NK-92 (cell line): ENCODE data around the gene EMC9.

Source experiments
- DNase-seq: peaks from one replicate; lab custom pipeline; 2025; ENCODE audit not compliant: unreplicated experiment; lab: John Stamatoyannopoulos, UW

Gene EMC9

DNA sequence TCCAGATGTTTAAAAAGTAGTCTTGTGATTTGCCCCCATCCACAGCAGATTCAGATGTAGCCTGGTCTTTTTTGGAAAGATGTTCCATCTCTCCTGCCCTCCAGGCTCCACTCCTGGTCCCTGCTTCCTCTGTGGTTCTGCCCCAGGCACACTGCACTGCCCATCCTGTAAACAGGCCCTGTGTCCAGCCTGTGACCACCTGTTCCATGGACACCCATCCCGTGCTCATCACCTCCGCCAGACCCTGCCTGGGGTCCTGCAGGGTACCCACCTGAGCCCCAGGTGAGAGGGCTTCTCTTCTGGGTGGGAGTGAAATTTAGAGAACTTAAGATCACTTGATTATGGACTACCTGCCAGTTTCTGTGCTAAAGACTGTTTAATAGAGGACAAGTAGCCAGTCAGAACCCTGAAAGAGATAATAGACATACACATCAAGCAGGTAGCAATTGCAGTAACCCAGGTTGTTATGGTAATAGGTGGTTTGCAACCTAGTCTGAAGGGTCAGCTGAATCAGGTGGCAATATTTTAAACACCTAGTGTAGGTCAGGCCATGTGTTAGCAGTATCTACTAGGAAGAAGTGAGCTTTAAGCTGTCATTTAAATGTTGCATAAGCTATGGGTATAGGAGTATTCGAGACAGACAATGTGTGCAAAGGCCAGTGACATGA is 8.0 kb upstream of the EMC9 start:
- DNase-seq: no peak

DNA sequence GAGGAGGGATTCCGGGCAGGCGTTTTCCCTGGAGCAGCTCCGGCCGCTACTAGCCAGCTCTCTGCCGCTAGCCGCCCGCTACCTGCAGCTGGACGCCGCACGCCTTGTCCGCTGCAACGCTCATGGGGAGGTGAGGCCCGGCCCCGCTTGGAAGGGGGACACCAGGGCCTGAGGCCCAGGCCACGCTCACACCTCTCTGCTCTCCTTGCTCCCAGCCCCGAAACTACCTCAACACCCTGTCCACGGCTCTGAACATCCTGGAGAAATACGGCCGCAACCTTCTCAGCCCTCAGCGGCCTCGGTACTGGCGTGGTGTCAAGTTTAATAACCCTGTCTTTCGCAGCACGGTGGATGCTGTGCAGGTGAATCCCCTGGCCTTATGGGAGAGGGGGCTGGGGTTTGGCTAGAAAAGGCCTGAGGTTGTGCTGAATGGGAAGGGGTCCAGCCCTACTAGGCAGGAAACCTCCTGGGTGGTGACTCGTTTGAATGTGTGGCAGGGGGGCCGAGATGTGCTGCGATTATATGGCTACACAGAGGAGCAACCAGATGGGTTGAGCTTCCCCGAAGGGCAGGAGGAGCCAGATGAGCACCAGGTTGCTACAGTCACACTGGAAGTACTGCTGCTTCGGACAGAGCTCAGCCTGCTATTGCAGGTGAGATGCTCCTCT is 6.5 kb upstream of the EMC9 start:
- no peak for DNase-seq

GRCh38 chr14:24146978-24147760 is 5.8 kb upstream of the EMC9 start, which contains the start of gene RNF31:
RNF31 (plus strand) TSS chr14:24147498; CDS start chr14:24147699, 201 bp downstream.
- peak; percentile 92 for DNase-seq

- DNase-seq: peak; percentile 43
Observed at GRCh38 chr14:24146453-24146977, 5.1 kb upstream of the EMC9 start, which contains the start of gene PSME2. PSME2 (minus strand) TSS chr14:24146610; CDS start chr14:24146581, 29 bp downstream.

GRCh38 chr14:24145690-24146452 is 4.5 kb upstream of the EMC9 start:
- no peak for DNase-seq

DNA sequence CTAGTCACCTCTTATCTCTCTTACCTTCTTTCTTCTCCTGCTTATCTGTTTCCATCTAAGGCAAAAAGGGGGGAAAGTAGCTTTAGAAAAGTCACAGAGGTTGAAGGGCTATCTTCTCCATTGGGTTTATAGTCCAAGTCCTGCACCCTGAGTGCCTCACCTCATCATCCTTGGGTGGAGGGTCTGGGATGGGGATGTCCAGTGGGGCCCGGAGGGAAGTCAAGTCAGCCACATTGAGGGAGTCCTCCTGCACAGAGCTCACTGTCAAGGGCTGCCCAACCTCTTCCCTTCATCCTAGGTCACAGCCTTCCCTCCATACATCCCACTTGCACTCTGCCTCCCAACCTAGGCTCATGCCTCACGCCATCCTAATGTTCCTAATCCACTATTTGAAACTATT is 3.8 kb upstream of the EMC9 start:
- no peak for DNase-seq

GRCh38 chr14:24144451-24144850 is 3.1 kb upstream of the EMC9 start:
- no peak for DNase-seq

GRCh38 chr14:24143511-24143910 is 2.1 kb upstream of the EMC9 start:
- no peak for DNase-seq

DNA sequence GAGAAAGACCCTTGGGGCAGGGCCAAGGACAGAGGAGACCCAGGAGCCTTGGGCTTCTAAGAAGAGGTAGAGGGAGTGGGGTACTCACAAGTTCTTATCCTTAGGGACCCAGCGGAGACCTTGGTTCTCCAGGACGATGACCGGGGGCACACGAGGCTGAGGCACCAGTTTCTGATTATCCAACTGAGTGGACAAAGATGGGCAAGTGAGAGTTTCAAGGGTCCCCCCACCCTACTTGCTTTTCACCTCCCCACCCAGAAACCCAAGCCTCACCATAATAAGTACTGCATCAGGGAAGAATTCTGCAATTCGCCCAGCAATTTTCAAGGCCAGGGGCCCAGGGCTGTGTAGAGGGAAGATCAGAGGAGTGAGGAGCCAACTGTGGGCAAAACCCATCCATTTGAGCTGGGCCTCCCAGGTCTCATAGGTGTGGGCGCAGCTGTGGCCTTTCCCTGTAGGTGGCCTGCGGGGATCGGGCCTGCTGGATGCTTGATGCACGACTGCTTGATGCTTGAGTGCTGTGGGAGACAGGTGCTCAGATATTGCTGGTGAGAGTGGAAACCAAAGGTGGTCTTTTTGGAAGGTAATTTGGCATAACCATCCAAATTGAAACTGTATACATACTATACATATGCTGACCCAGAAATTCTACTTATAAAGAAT is 2.0 kb downstream of the EMC9 start:
- no peak for DNase-seq

DNA sequence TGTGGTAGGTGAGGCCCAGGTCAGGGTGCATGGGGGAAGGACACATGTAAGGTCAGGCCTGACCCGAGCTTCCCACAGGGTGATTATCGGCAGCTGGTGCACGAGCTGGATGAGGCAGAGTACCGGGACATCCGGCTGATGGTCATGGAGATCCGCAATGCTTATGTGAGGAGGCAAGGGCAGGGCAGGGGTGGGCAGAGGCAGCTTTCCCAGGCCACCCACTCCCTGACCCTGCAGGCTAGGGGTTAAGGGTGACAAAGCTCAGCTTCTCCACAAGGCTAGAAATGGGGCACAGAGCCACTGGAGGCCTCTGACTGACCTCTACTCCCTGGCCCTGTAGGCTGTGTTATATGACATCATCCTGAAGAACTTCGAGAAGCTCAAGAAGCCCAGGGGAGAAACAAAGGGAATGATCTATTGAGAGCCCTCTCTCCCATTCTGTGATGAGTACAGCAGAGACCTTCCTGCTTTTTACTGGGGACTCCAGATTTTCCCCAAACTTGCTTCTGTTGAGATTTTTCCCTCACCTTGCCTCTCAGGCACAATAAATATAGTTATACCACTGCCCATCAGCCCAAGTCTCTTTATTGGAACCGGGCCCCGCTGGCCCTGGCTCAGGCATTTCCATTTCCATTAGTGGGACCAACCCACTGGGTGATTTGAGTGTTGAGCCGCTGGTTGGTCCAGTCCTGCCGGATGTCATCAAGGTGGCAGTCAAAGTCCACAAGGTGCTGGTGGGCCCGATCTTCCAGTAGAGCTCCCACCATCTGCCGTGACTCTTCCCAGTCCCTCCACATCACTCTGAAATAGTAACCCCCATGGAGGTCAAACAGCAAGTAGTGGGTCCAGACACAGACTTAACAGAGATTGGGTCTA is 2.8 kb downstream of the EMC9 start:
- no peak for DNase-seq

DNA sequence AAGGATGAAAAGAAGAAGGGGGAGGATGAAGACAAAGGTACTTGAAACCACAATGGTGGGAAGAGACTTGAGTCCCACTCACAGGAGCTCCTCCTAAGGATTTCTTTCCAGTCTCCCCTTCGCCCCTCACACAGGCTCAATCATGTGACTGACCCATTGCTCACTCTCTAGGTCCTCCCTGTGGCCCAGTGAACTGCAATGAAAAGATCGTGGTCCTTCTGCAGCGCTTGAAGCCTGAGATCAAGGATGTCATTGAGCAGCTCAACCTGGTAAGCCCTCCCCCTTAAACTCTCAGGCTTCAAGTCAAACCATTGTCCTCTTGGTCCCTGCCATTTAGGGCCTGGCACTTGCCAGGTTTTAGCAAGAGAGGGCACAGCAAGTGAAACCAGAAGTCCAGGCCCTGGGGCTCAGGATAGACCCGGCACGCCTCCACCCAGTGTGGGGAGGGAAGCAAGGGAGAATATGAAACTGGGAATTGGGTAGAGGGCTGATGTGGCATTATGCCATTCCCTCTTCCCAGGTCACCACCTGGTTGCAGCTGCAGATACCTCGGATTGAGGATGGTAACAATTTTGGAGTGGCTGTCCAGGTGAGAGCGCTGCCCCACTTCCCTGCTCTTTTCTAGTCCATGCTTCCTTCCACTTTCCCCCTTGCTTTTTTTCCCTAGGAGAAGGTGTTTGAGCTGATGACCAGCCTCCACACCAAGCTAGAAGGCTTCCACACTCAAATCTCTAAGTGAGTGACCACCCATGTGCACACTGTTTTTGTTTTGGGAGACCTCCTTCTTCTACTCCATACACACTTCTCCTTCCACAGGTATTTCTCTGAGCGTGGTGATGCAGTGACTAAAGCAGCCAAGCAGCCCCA is 3.6 kb downstream of the EMC9 start:
- DNase-seq: no peak

DNA sequence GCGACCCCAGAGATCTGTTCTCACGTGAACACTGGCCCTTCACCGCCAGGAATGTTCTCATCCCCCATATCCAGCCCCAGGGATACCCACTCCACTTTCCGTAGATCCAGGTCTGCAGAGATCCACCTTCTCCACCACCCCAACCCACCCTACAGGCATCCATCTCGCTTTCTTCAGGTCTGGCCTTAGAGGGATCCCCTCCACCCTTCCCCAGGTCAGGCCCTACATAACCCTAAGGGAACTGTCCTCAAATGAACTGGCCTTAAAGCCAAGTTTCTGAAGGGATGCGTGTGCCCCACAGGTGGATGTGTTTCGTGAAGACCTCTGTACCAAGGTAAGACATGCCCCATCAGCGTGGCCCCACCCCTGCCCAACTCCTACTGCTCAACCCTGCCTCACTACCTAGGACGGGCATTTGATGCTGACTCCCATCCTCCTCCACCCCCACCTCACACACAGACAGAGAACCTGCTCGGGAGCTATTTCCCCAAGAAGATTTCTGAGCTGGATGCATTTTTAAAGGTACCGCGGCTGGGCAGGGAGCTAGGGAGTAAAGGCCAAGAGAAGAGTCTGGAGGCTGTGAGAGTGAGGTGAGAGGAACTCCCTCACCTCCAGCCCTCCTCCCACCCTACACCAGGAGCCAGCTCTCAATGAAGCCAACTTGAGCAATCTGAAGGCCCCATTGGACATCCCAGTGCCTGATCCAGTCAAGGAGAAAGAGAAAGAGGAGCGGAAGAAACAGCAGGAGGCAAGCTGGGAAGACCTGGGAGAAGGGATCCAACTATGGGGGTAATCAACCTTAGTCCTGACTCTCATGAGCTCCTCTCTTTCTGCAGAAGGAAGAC is 4.5 kb downstream of the EMC9 start:
- DNase-seq: no peak

GRCh38 chr14:24135834-24136683 is 5.3 kb downstream of the EMC9 start, which contains the start of gene PSME1:
PSME1 (plus strand) TSS chr14:24136194; CDS start chr14:24136263, 69 bp downstream.
- peak; percentile 41 for DNase-seq

DNA sequence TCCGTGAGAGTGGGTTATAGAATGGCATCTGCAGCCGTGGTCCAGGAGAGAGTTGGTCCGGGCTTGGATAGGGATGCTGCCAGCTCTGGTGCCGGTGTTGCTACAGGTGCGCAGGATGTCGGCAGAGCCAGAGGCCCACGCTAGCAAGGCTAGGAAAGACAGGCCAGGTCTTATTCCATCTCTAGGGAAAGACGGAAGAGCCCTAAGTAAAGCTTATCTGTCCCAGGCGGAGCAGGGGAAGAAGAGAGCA is 5.9 kb downstream of the EMC9 start:
- no peak for DNase-seq

GRCh38 chr14:24133735-24134134 is 7.7 kb downstream of the EMC9 start:
- no peak for DNase-seq

GRCh38 chr14:24132976-24133375 is 8.4 kb downstream of the EMC9 start:
- no peak for DNase-seq
